Transverse colon (tissue), 4 donors: Measurements from ENCODE around the gene PGM2. TPM values are rescaled to one million over a fixed set of nuclear protein-coding genes. Genes with fewer than 3 reads are reported as not detected.

Experiments used
- DNase-seq: peaks from one replicate; pipeline ENCODE4 v3.0.0-alpha.2; 2019
- H3K27ac ChIP-seq, 4 donors: fragments of 200-600 bp; sonication (generic); 2 replicates each; pipeline ENCODE4 v1.5.1; 2016 to 2018; ENCODE audit warnings: inconsistent platforms in 4 of 4
- H3K27me3 ChIP-seq: fragments of 200-600 bp; sonication (generic); 2 replicates; pipeline ENCODE4 v1.5.1; 2017; ENCODE audit warnings: inconsistent platforms
- H3K36me3 ChIP-seq, 4 donors: fragments of 200-600 bp; sonication (generic); 2 replicates each; pipeline ENCODE4 v1.5.1; 2017 to 2019; ENCODE audit warnings: inconsistent platforms in 4 of 4
- H3K4me1 ChIP-seq, 4 donors: fragments of 200-600 bp; sonication (generic); 2 replicates each; pipeline ENCODE4 v1.5.1; 2017 to 2020; ENCODE audit warnings: inconsistent platforms in 4 of 4
- H3K4me3 ChIP-seq, 4 donors: fragments of 200-600 bp; sonication (generic); 1 replicate in 1 of 4; 2 replicates in 3 of 4; pipeline versions ENCODE4 v1.5.1 to v1.6.1; 2017 to 2019; ENCODE audit warnings: inconsistent platforms in 4 of 4
- H3K9me3 ChIP-seq, 2 donors: fragments of 200-600 bp; sonication (generic); 2 replicates each; pipeline ENCODE4 v1.5.1; 2017 to 2019; ENCODE audit warnings: inconsistent platforms in 2 of 2
- EP300 ChIP-seq: sonication (generic); formaldehyde crosslinking; IDR thresholded peaks from one replicate; pipeline ENCODE4 v1.6.1; 2017; ENCODE audit warnings: antibody characterized with exemption, low read depth
- POLR2A ChIP-seq: fragments of 450-650 bp; IDR thresholded peaks from one replicate; pipeline ENCODE4 v1.6.1; 2016; ENCODE audit warnings: antibody characterized with exemption, mild to moderate bottlenecking, moderate library complexity
- POLR2AphosphoS5 ChIP-seq, 3 donors: sonication (generic); formaldehyde crosslinking; IDR thresholded peaks; one replicate each; pipeline ENCODE4 v1.6.1; 2016; ENCODE audit warnings: antibody characterized with exemption in 3 of 3
- WGBS, 2 donors: methylation state at CpG; one replicate each; pipeline ENCODE4 v1.1.5; 2018; ENCODE audit warnings: low coverage in 1 of 2; 5-methylcytosine and 5-hydroxymethylcytosine counted together
- in situ Hi-C, 4 donors: fragments of 200-750 bp; cut with MboI; loops; one replicate each; pipeline versions ENCODE4 v1.15.0 to v1.15.1; 2017; ENCODE audit warnings: low sequenced_read_pairs in 3 of 4, low pct_ligation_motif_present in 1 of 4, low pct_unique_long_range_greater_than_20kb in 1 of 4
- intact Hi-C: fragments of 100-400 bp; cut with DNase I; formaldehyde crosslinking; loops from one replicate; pipeline ENCODE4 v1.15.1; 2023; ENCODE audit warnings: low total_unique reads
- total RNA-seq, 4 donors: library from RNA; depleted of rRNA; stranded (reverse); fragments of >200 nt; gene quantifications; one replicate each; pipeline ENCODE4 v1.1.0, GENCODE V29; 2016
- TF ChIP-seq, protein P1 (sequence below), 5 experiments: fragments of 200-600 bp in 3 of 5; fragments of 450-650 bp in 2 of 5; sonication (generic) in 3 of 5; IDR thresholded peaks; 1 replicate in 2 of 5; 2 replicates in 3 of 5; pipeline ENCODE4 v1.5.1; 2016 to 2017; ENCODE audit warnings: antibody characterized with exemption in 5 of 5, inconsistent platforms in 3 of 5, mild to moderate bottlenecking in 2 of 5, moderate library complexity in 1 of 5

PGM2 gene
- total RNA-seq, 4 donors from 2014 or later: 5.8 to 21.0 (median 14.7) TPM

DNA sequence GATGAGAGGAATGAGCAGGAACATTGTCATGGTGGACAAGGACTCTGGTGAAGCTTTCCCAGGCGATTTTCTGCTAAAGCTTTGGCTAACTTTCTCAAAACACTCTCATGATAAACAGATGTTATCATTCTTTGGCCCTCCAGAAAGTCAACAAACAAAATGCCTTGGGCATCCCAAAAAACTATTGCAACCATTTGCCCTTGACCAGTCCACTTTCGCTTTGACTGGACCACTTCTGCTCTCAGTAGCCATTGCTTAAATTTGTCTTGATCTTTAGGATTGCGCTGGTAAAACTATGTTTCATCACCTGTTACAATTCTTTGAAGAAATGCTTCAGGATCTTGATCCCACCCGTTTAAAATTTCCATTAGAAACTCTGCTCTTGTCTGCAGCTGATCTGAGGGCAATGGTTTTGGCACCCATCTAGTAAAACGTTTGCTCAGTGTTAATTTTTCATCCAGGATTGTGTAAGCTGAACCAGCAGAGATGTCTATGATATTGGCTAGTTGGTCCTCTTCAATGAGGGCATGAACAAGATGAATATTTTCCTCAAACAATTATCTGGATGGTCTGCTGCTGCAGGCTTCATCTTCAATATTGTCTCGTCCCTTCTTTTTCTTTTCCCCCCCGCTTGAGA, 79.2 kb downstream of the PGM2 start:
- in situ Hi-C loops: no loop called here
- intact Hi-C loops: no loop called here
- TF ChIP-seq, protein P1, sequence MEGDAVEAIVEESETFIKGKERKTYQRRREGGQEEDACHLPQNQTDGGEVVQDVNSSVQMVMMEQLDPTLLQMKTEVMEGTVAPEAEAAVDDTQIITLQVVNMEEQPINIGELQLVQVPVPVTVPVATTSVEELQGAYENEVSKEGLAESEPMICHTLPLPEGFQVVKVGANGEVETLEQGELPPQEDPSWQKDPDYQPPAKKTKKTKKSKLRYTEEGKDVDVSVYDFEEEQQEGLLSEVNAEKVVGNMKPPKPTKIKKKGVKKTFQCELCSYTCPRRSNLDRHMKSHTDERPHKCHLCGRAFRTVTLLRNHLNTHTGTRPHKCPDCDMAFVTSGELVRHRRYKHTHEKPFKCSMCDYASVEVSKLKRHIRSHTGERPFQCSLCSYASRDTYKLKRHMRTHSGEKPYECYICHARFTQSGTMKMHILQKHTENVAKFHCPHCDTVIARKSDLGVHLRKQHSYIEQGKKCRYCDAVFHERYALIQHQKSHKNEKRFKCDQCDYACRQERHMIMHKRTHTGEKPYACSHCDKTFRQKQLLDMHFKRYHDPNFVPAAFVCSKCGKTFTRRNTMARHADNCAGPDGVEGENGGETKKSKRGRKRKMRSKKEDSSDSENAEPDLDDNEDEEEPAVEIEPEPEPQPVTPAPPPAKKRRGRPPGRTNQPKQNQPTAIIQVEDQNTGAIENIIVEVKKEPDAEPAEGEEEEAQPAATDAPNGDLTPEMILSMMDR (IDR thresholded peaks at IDR 0.05): no peak
- TF ChIP-seq EP300 (no peak), POLR2AphosphoS5 (IDR thresholded peaks at IDR 0.05) (no peak), POLR2A (no peak)
- 80% methylated on average over 7 of the region's 7 CpGs for WGBS, 2 donors
- H3K27ac ChIP-seq: no peak overlapping the region
- no peaks in the 10 kb centered on the region for H3K9me3 ChIP-seq
- H3K4me1 ChIP-seq: peaks cover 0 to 10% (median 6%) of the 10 kb centered on the region in 4 donors
- H3K36me3 ChIP-seq: no peaks in the 10 kb centered on the region
- no peaks in the 10 kb centered on the region for H3K27me3 ChIP-seq
- H3K4me3 ChIP-seq: no peak overlapping the region
- no peak for DNase-seq

DNA sequence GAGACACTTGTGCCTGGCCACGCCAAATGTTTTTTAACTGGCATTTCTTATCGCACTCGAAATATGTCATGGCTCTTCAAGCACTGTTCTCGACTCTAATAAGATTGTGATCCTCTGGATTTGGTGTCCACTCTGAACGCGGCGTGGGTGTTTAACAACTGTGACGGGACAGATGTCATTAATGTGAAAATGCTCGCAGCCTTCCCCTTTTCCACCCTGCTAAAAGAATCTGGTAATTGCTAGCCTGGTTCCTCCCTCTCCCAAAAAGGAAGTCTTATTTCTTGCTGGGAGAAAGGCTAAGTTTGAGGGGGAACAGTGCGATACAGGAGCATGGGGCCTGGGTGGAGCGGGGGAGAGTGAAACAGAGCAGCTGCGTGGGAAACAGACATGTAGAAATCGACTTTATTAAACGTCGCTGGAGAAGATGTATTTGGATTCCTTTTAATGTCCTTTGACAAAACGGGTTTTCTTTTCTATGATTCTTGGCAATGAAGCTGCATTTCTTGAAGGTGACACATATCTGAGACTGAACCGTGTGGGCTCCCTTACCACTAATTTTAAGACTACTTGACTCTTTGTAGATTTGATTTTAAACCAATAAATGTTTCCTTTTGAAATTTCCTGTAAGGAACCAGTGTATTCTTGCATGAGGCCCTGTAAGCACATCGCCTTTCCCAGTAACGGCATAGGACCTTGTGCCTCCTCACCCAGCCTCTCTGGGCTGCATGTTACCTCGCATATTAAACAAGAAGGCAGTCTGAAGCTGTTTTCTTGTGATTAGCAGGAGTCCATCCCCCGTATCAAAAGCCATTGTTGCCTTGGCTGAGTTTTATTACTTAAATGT, 82.2 kb downstream of the PGM2 start:
- Histone ChIP-seq H3K4me3 (no peak overlapping the region), H3K36me3 (no peaks in the 10 kb centered on the region), H3K27me3 (no peaks in the 10 kb centered on the region), H3K27ac (peak overlapping the region; percentile 44 to 73 (median 61)), H3K9me3 (no peaks in the 10 kb centered on the region), H3K4me1 (peaks cover 0 to 10% (median 5%) of the 10 kb centered on the region in 4 donors)
- 74 to 75% methylated on average over 16 to 21 of the region's 21 CpGs for WGBS, 2 donors
- no peak for TF ChIP-seq EP300
- no peak for TF ChIP-seq POLR2AphosphoS5 (IDR thresholded peaks at IDR 0.05)
- TF ChIP-seq, protein P1 (IDR thresholded peaks at IDR 0.05): no peak
- no peak for TF ChIP-seq POLR2A
- no peak for DNase-seq
- in situ Hi-C loops (no loop called here), intact Hi-C loops (no loop called here)

DNA sequence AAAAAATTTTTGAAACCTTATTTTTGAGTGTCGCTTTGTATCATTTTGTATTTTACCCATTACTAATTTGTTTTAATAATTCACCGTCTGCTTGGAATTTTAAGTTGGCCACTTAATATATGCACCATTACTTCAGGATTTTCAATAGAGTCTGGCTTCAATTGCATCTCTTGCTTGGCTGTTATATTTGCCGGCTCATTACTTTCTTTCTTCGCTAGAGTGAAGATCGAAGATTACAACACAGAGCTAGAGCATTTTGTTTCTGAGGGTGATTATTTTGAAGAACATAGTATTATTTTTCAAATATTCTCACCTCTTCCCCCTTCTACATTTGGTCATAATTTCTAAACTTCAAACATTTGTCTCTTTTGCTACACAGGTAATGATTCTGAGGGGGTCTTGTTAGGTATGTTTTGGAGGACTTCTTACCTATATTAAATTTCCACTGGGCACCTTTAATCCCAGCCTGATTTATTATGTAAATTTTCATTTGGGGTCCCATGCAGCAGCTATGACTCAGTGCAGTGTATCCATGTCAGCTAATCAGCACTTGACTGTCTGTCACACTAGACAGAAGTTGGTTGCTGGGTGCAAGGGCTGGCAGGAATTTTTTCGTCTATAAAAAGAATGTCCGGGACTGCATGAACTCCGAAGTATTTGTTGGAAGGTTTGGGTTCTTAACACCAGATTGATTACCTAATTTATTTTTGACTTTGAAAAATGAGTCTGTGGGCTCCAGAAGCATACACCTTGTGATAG, 83.0 kb downstream of the PGM2 start:
- 79 to 89% methylated on average over 7 to 8 of the region's 8 CpGs for WGBS, 2 donors
- peak overlapping the region; percentile 44 to 73 (median 61) for H3K27ac ChIP-seq

More for the DNA sequence above, 83.0 kb downstream of the PGM2 start:
- no peak for TF ChIP-seq EP300
- TF ChIP-seq POLR2A: no peak
- TF ChIP-seq POLR2AphosphoS5 (IDR thresholded peaks at IDR 0.05): no peak
- TF ChIP-seq, protein P1 (IDR thresholded peaks at IDR 0.05): no peak
- no peaks in the 10 kb centered on the region for H3K36me3 ChIP-seq
- intact Hi-C loops (no loop called here), in situ Hi-C loops (no loop called here)
- peaks cover 0 to 10% (median 4%) of the 10 kb centered on the region in 4 donors for H3K4me1 ChIP-seq
- no peak for DNase-seq
- no peak overlapping the region for H3K4me3 ChIP-seq
- H3K27me3 ChIP-seq: no peaks in the 10 kb centered on the region
- H3K9me3 ChIP-seq: no peaks in the 10 kb centered on the region
